T-helper 22 cell (primary cell): ENCODE measurements around the gene GLTPD2.
A peak's percentile ranks its signal among the peaks of the same experiment; 100 is the strongest.
"Not testable (repeated sequence)": the region's sequence is repeated elsewhere in the genome, so short reads cannot be mapped to it uniquely, and the experiment has no call there.

Experiments used
- DNase-seq: peaks from one replicate; pipeline ENCODE4 v3.0.0-alpha.2; 2020; ENCODE audit warnings: low read depth

GLTPD2 gene

GRCh38 chr17:4808378-4808767 lies 19.6 kb downstream of the GLTPD2 start:
- DNase-seq, result no peak

- no peak for DNase-seq
These were observed 22.0 kb downstream of the GLTPD2 start for GRCh38 chr17:4810696-4811290.

- DNase-seq, result no peak
These were observed 22.7 kb downstream of the GLTPD2 start for GRCh38 chr17:4811471-4811870.

DNA sequence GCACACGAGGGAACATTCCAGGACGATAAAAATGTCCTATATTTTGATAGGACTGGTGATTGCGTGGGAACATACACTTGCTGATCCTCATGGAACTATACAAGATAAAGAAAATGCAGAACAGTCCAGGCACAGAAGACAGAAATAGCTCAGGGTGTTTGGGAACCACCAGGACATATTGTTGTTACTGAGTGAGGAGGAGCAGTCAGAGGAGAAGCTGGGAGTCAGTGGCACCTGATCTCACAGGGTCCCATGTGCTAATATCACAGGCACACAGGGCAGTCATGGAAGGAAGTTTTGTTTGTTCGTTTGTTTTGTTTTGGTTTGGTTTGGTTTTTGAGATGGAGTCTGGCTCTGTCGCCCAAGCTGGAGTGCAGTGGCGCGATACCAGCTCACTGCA lies 23.9 kb downstream of the GLTPD2 start:
- DNase-seq, result no peak

DNA sequence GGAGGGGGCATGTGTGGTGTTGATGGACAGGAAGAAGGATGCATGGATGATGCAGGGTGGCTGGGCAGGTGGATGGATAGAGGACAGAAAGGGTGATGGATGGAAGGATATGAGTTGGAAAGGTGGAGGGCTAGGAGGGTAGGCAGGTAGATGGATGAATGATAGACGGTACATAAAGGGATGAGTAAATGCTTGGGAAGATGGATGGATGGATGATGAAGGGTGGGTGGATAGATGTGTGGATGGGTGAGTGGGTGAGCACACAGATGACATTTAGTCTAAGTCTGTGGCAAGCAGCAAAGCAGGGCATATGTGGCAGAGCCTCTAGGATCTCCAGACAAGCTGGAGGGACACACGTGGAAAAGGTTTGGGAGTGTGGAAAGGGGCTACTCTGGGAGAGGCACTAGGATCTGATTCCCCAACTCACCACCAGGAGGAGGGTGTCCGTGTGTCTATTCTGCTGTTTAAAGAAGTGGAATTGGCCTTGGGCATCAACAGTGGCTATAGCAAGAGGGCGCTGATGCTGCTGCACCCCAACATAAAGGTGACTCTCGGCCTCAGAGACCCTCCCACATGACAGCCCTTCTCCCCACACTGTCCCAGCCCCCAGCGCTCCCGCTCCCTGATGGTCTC lies 26.4 kb downstream of the GLTPD2 start:
- no peak for DNase-seq

DNA sequence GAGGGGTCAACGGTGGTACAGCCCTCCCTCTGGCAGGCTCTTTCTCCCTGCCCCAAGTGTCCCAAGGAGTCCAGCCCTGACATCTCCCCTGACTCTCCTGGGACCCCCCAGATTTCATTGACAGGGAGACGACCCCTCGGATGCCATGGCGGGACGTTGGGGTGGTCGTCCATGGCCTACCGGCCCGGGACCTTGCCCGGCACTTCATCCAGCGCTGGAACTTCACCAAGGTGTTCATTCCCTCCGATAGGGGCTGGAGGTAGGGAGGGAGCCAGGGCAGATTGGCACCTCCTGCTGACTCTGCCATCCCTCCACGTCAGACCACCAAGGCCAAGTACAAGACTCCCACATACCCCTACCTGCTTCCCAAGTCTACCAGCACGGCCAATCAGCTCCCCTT lies 28.1 kb downstream of the GLTPD2 start:
- no peak for DNase-seq

- no peak for DNase-seq
These were observed 29.5 kb downstream of the GLTPD2 start for GRCh38 chr17:4818276-4818675.

- DNase-seq, result no peak
These were observed 34.1 kb downstream of the GLTPD2 start for GRCh38 chr17:4822835-4823234.

DNA sequence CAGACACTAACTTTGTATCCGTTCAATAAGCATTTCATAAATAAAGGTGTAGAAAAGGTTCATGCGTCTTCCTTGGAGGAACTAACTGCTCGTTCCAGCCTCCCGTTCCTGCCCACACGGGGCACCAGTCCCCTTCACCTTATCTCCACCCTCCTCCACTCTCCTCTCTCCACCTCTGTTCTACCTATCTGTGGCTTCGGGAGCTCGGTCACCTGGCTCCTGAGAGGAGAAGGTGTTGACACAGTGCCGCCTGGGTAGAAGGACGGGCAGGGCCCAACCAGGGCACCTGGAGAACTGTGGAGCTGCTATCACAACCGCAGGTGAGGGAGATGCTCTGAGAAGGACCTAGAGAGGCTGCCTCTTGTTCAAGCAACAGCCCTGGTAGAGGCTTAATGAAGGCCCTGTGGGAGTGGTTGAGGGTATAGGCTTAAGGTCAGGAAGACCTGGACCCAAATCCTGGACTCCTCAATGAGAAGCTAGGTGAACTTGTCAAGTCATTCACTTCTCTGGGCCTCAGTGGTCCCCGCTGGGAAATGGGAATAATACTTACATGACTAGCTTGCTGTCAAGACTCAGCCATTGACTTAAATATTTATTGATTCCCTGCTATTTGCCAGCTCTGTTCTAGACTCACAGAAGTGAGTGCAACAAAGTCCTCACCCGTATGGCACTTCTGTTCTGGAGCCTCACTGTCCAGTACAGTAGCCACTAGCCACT lies 34.8 kb downstream of the GLTPD2 start:
- DNase-seq, result no peak

- DNase-seq, result no peak
These were observed 38.6 kb downstream of the GLTPD2 start for GRCh38 chr17:4827399-4827798.

GRCh38 chr17:4832829-4833177 lies 44.0 kb downstream of the GLTPD2 start:
- not testable (repeated sequence) for DNase-seq

DNA sequence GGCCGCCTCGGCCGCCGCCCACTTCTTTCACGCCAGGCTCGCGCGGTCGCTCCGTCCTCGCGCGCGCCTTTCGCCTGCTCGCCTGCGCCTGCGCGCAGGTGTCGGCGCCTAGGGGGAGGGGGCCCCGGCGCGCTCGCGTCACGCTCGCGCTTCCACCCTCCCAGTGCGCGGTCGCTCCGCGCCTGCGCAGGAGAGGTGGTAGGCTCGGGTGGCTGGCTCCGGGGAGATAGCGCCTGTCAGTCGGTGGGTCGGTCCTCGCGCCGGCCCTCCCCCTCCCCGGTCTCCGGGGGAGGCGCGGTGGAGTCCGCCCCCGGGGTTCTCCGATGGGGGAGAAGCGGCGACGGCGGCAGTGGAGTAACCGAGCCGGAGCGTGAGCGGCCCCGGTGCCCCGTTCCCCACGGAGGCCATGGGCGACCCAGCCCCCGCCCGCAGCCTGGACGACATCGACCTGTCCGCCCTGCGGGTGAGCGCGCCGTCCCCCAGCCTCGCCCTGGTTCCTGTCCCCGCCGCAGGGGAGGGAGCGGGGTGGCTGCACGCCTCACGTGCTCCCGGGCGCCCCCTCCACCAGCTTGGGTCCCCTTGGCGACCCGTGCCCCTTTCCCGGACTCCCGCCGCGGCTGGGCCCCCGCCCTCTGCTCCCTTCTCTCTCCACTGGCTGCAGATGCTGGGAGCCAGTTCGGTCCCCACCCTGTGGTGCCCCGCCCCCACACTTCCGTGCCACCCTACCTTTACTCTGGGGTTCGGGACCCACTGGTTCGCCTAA lies 44.6 kb downstream of the GLTPD2 start, which contains the start of gene MINK1:
Gene MINK1, plus strand, starts transcription at position 163 of the 763 bp plus-strand sequence. Its CDS starts 244 bp downstream, at position 407.
- peak; percentile 86 for DNase-seq

DNA sequence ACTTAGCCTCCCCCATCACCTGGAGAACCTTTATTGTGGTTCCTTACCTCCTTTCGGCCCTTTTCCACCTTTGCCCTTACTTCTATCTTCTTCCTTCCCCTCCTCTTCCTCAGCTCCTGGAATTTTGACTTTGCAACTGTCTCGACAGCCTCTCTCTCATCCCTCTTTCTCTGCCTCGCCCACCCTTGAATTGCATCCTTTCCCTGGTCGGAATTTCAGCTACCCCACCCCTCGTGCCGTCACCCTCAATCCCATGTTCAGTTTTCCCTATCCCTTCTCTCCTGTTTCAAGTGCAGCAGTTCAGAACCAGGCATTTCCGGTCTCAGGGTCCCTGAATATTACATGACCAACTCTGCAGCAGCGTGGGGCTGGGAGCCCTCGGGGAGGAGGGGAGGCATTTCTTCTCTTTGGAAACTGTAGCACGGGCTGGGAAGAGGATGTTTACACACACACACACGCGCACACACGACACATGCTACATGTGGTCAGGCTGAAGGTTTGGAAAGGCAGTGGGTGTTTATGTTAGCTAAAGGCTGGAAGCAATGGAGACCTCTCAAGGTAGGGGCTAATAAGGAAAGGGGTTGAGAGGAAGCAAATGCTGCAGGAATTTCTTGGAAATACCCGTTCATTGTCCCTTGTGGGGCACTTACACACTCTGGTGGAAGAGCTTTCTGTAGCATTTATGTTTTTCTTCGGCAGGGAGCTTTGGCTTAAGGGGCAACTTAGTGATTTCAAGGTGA lies 45.3 kb downstream of the GLTPD2 start:
- DNase-seq, result no peak

DNA sequence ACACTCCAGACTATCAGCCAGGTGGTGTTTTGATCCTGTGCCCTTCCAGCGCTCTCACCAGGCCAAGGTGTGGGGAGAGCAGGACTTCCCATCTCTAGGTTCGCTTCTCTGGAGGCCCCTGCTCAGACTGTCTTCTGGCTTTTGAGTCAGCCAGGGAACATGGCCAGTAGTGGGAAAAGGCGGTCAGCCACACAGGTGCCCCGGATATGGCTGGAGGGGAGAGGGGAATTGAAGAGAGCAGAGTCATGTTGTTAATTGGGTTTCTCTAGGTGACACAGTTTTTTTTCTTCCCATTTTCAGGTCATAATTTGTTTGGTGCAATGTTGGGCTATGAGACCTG lies 45.9 kb downstream of the GLTPD2 start:
- no peak for DNase-seq

DNA sequence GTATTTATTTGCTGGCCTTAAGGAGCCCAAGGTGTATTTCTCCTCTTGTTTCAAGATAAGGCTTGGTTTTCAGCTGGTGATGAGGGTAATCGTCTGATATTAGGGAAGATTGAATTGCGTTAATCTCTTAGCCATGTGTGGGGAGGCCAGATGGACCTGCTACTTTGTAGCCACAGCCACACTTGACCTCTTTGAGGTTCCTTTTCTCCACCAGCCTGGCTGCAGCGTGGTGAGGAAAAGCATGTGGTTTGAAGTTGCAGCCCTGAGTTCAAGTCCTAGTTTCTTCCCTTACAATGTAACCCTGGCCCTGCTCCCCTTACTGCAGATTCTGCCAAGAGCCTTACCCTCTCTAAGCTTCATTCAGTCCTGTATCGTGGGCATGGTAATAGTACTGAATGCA lies 47.5 kb downstream of the GLTPD2 start:
- no peak for DNase-seq

DNA sequence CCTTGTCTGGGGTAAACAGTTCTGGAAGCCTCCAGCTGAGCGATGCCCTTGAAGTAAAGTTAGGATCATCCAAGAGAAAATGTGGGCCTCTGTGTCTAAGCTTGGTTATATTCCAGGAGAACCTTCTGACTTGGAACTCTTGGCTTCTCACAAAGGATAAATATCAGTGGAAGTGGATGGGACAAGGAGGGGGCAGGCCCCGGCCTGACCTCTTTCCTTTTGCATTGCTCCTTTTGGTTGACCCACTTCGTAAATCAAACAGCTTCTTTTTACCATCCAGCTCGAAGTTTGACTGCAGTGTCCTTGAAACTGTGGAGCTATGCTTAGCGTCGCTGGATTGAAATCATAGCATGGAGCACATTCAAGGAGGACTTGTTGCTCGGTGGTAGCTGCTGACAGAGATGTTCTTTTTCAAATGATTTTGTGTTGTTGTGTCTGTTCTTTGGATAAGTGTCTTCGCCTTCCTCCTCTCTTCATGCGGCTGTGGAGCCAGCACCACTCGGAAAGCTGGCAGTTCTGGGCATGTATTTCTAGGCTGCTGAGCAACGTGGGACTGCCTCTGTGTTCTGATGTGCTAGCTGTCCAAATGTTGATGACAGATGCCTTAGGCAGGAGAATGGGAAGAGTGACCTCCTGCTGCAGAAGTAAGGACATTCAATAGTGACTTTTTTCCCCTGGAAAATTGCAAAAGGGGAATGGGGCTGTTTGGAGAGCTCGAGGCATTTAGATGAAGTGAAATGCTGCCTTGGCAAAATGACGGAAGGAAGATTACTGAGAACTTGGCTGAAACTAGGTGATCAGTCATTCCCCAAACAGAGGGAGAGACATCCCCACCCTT lies 48.9 kb downstream of the GLTPD2 start:
- DNase-seq, result no peak

DNA sequence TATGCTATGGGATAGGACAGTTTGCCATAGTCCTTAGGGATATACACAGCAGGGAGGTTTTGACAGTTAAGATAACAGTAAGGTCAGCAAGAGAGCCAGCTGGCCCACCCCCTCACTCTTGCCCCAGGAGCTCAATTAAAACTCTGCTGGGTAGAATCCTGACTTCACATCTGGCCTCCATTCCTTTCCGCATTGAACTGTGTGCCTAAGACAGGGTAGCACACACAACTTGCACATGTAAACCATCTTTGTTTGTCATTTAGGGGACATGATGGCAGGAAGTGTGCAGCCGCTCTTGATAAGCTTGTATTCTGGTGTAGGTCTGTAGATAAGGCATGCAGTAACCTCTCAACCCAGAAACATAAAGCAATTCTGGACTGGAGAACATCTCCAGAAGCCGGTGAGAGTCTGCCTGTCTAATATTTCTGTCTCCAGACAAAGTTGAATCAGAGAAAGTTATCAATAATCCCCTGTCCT lies 49.6 kb downstream of the GLTPD2 start:
- no peak for DNase-seq

DNA sequence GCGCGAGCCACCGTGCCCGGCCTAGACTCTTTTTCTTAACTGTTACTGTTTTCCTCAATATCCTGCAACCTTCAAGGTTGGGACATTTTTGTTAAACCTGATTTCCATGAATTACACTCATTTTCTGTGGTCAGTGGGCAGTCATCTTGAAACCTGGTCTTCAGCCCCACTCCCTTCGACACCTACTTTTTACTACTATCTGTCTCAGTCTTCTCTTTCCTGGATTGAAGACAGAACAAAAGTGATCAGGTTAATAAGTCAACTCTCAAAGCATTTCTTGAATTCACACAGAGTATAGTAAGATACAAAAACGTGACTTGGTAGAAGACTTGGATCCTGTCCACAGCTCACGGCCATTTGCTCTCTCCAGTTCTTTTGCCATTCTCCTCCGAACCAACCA lies 50.5 kb downstream of the GLTPD2 start:
- no peak for DNase-seq
